ENCODE results near the gene BMP8A.
"Not testable (repeated sequence)": the region's sequence is repeated elsewhere in the genome, so short reads cannot be mapped to it uniquely, and the experiment has no call there.

The BMP8A gene

GRCh38 chr1:39491146-39491921, at the start of gene BMP8A:
TSS of gene BMP8A (plus strand) at chr1:39491636. CDS start at chr1:39491992, 356 bp downstream.
- DNase-seq, result peak; percentile 11

GRCh38 chr1:39441797-39442196, 49.6 kb upstream of the BMP8A start:
- no peak for DNase-seq

- DNase-seq, result no peak
Observed at GRCh38 chr1:39445573-39445972, 45.9 kb upstream of the BMP8A start.

GRCh38 chr1:39446986-39447567, 44.4 kb upstream of the BMP8A start:
- no peak for DNase-seq

- not testable (repeated sequence) for DNase-seq
Observed at GRCh38 chr1:39450041-39450440, 41.4 kb upstream of the BMP8A start.

GRCh38 chr1:39450956-39451606, 40.4 kb upstream of the BMP8A start:
- DNase-seq, result no peak

- DNase-seq, result no peak
Observed at GRCh38 chr1:39452081-39452480, 39.4 kb upstream of the BMP8A start.

GRCh38 chr1:39452540-39452939, 38.9 kb upstream of the BMP8A start:
- DNase-seq, result no peak

- no peak for DNase-seq
Observed at GRCh38 chr1:39453603-39454002, 37.8 kb upstream of the BMP8A start.

- DNase-seq, result no peak
Observed at GRCh38 chr1:39458991-39459390, 32.4 kb upstream of the BMP8A start.

GRCh38 chr1:39462074-39462473, 29.4 kb upstream of the BMP8A start:
- no peak for DNase-seq

GRCh38 chr1:39466413-39467107, 24.9 kb upstream of the BMP8A start:
- no peak for DNase-seq

- DNase-seq, result not testable (repeated sequence)
Observed at GRCh38 chr1:39467108-39467720, 24.2 kb upstream of the BMP8A start.

GRCh38 chr1:39469150-39469549, 22.3 kb upstream of the BMP8A start:
- no peak for DNase-seq

- no peak for DNase-seq
Observed at GRCh38 chr1:39470040-39470439, 21.4 kb upstream of the BMP8A start.

GRCh38 chr1:39472826-39473225, 18.6 kb upstream of the BMP8A start:
- DNase-seq, result no peak

GRCh38 chr1:39473324-39473723, 18.1 kb upstream of the BMP8A start:
- DNase-seq, result no peak

GRCh38 chr1:39474810-39475209, 16.6 kb upstream of the BMP8A start:
- no peak for DNase-seq

- not testable (repeated sequence) for DNase-seq
Observed at GRCh38 chr1:39475551-39475950, 15.9 kb upstream of the BMP8A start.

GRCh38 chr1:39478126-39478915, 13.1 kb upstream of the BMP8A start:
- DNase-seq, result no peak

GRCh38 chr1:39481289-39481688, 10.1 kb upstream of the BMP8A start:
- no peak for DNase-seq

- DNase-seq, result no peak
Observed at GRCh38 chr1:39483276-39483675, 8.2 kb upstream of the BMP8A start.

Data from GDM1 (cell line).